PC-9 (cell line): Measurements from ENCODE around the gene KDM4B. TPM values are rescaled to one million over a fixed set of nuclear protein-coding genes. Genes with fewer than 3 reads are reported as not detected.

ENCODE experiments used
- BruUV-seq: library from RNA; stranded (reverse); fragments of 400-500 nt; replicated peaks from 2 replicates; lab custom pipeline; 2021; lab: Mats Ljungman, UMichigan
- CTCF ChIA-PET: fragments of 300-600 bp; sonication (Branson Sonifier 250); formaldehyde crosslinking; loops from one replicate; lab custom pipeline; 2022; ENCODE audit warnings: antibody characterized with exemption; lab: Charles Lee
- POLR2A ChIA-PET: fragments of 300-600 bp; sonication (Branson Sonifier 250); formaldehyde crosslinking; loops from one replicate; lab custom pipeline; 2022; ENCODE audit warnings: antibody characterized with exemption; ENCODE audit not compliant: unreplicated experiment; lab: Charles Lee
- DNase-seq, 2 experiments: peaks; one replicate each; pipeline versions ENCODE4 v3.0.0 to v3.0.0-alpha.2; 2015 to 2022; ENCODE audit warnings: mixed read lengths in 1 of 2
- H2AFZ ChIP-seq: fragments of 200-600 bp; sonication (generic); 2 replicates; pipeline ENCODE4 v1.8.1; 2017; ENCODE audit warnings: antibody characterized with exemption
- H3F3A ChIP-seq: fragments of 200-600 bp; sonication (generic); 2 replicates; pipeline ENCODE4 v1.8.1; 2017; ENCODE audit warnings: antibody characterized with exemption, mild to moderate bottlenecking, low read depth; ENCODE audit not compliant: insufficient read depth
- H3K27ac ChIP-seq: fragments of 200-600 bp; sonication (generic); 2 replicates; pipeline ENCODE4 v1.6.1; 2016; ENCODE audit warnings: mixed run types
- H3K27me3 ChIP-seq: fragments of 200-600 bp; sonication (generic); 2 replicates; pipeline ENCODE4 v1.6.1; 2016; ENCODE audit warnings: low read depth, mixed run types; ENCODE audit not compliant: insufficient read depth
- H3K36me3 ChIP-seq: fragments of 200-600 bp; sonication (generic); 2 replicates; pipeline ENCODE4 v1.6.1; 2016; ENCODE audit warnings: low read depth, mixed run types
- H3K4me1 ChIP-seq: fragments of 200-600 bp; sonication (generic); replicated peaks from 2 replicates; pipeline ENCODE4 v1.6.1; 2016; ENCODE audit warnings: mixed run types; ENCODE audit not compliant: insufficient read depth
- H3K4me2 ChIP-seq: fragments of 200-600 bp; sonication (generic); 2 replicates; pipeline ENCODE4 v1.6.1; 2017; ENCODE audit warnings: mixed run types
- H3K4me3 ChIP-seq: fragments of 200-600 bp; sonication (generic); 2 replicates; pipeline ENCODE4 v1.6.1; 2016; ENCODE audit warnings: mixed run types
- H3K79me2 ChIP-seq: fragments of 200-600 bp; sonication (generic); 2 replicates; pipeline ENCODE4 v1.6.1; 2017; ENCODE audit warnings: low read depth, mixed run types
- H3K9me2 ChIP-seq: fragments of 200-600 bp; sonication (generic); 2 replicates; pipeline ENCODE4 v1.8.1; 2017; ENCODE audit warnings: mild to moderate bottlenecking; ENCODE audit not compliant: insufficient read depth
- H3K9me3 ChIP-seq: fragments of 200-600 bp; sonication (generic); 2 replicates; pipeline ENCODE4 v1.8.1; 2016; ENCODE audit warnings: low read depth; ENCODE audit not compliant: insufficient read depth
- H4K20me1 ChIP-seq: fragments of 200-600 bp; sonication (generic); 2 replicates; pipeline ENCODE4 v1.8.1; 2017; ENCODE audit not compliant: insufficient read depth
- CTCF ChIP-seq: fragments of 200-600 bp; sonication (generic); conservative IDR thresholded peaks from 2 replicates; pipeline ENCODE4 v1.6.1; 2017; ENCODE audit warnings: mixed run types, antibody characterized with exemption, mild to moderate bottlenecking, moderate library complexity
- EZH2 ChIP-seq: fragments of 200-600 bp; sonication (generic); IDR thresholded peaks from 2 replicates; pipeline ENCODE4 v1.8.0; 2017; ENCODE audit warnings: antibody characterized with exemption, low read depth
- intact Hi-C: fragments of 100-400 bp; cut with micrococcal nuclease; formaldehyde crosslinking; loops from one replicate; pipeline ENCODE4 v1.10.0; 2022; ENCODE audit not compliant: unreplicated experiment
- total RNA-seq: library from RNA; stranded (reverse); gene quantifications from 2 replicates; pipeline ENCODE4 v1.2.3, GENCODE V29; 2021

The KDM4B gene
- total RNA-seq, 1 experiment from 2014 or later, result 19.5 TPM

- BruUV-seq, result no TSS peak
- Histone ChIP-seq H3K4me3 (no peak overlapping the region), H3K27ac (no peak overlapping the region), H3K79me2 (no peaks in the 10 kb centered on the region), H3K9me3 (no peaks in the 10 kb centered on the region), H3K27me3 (no peaks in the 10 kb centered on the region), H2AFZ (no peak overlapping the region), H3K9me2 (no peaks in the 10 kb centered on the region), H3K4me1 (no peaks in the 10 kb centered on the region), H3K36me3 (no peaks in the 10 kb centered on the region), H4K20me1 (no peaks in the 10 kb centered on the region), H3F3A (no peaks in the 10 kb centered on the region), H3K4me2 (no peak overlapping the region)
- TF ChIP-seq CTCF (no peak), EZH2 (no peak)
- no peak for DNase-seq
- POLR2A ChIA-PET, result no interaction called here
- CTCF ChIA-PET, result no interaction called here
- intact Hi-C loops, result no loop called here
Observed at GRCh38 chr19:5070331-5070730, 101.4 kb downstream of the KDM4B start.

GRCh38 chr19:5070930-5071329 is 102.0 kb downstream of the KDM4B start:
- Histone ChIP-seq H3K27me3 (no peaks in the 10 kb centered on the region), H3K4me2 (no peak overlapping the region), H3F3A (no peaks in the 10 kb centered on the region), H3K79me2 (no peaks in the 10 kb centered on the region), H3K36me3 (no peaks in the 10 kb centered on the region), H3K4me1 (no peaks in the 10 kb centered on the region), H4K20me1 (no peaks in the 10 kb centered on the region), H3K4me3 (no peak overlapping the region), H3K9me3 (no peaks in the 10 kb centered on the region), H3K9me2 (no peaks in the 10 kb centered on the region), H3K27ac (no peak overlapping the region), H2AFZ (no peak overlapping the region)
- no peak for DNase-seq
- ChIA-PET CTCF (no interaction called here), POLR2A (no interaction called here)
- no TSS peak for BruUV-seq
- intact Hi-C loops, result no loop called here
- TF ChIP-seq EZH2 (no peak), CTCF (no peak)

- Histone ChIP-seq H3K4me3 (no peak overlapping the region), H3K4me1 (no peaks in the 10 kb centered on the region), H3K27ac (no peak overlapping the region), H3K36me3 (no peaks in the 10 kb centered on the region), H3K79me2 (no peaks in the 10 kb centered on the region), H3F3A (no peaks in the 10 kb centered on the region), H3K9me3 (no peaks in the 10 kb centered on the region), H3K27me3 (no peaks in the 10 kb centered on the region), H2AFZ (no peak overlapping the region), H4K20me1 (no peaks in the 10 kb centered on the region), H3K9me2 (no peaks in the 10 kb centered on the region), H3K4me2 (no peak overlapping the region)
- intact Hi-C loops, result no loop called here
- DNase-seq, result no peak
- POLR2A ChIA-PET, result no interaction called here
- TF ChIP-seq EZH2, result no peak
- CTCF ChIA-PET, result no interaction called here
- no TSS peak for BruUV-seq
Observed at GRCh38 chr19:5071579-5071978, 102.7 kb downstream of the KDM4B start.

- H3K36me3 ChIP-seq, result no peaks in the 10 kb centered on the region
- no peaks in the 10 kb centered on the region for H3K4me1 ChIP-seq
- no peaks in the 10 kb centered on the region for H4K20me1 ChIP-seq
- H3K9me3 ChIP-seq, result no peaks in the 10 kb centered on the region
- H3K27me3 ChIP-seq, result no peaks in the 10 kb centered on the region
- no peaks in the 10 kb centered on the region for H3K79me2 ChIP-seq
- no peak overlapping the region for H2AFZ ChIP-seq
- no peak overlapping the region for H3K4me2 ChIP-seq
- ChIA-PET POLR2A (no interaction called here), CTCF (no interaction called here)
- TF ChIP-seq EZH2 (no peak), CTCF (no peak)
- H3F3A ChIP-seq, result no peaks in the 10 kb centered on the region
- no peak overlapping the region for H3K4me3 ChIP-seq
- H3K9me2 ChIP-seq, result no peaks in the 10 kb centered on the region
- DNase-seq, result no peak
- intact Hi-C loops, result no loop called here
- BruUV-seq, result no TSS peak
- H3K27ac ChIP-seq, result no peak overlapping the region
Observed at GRCh38 chr19:5072115-5072514, 103.2 kb downstream of the KDM4B start.
